Measurements from ENCODE around the gene CPSF6.

DNA sequence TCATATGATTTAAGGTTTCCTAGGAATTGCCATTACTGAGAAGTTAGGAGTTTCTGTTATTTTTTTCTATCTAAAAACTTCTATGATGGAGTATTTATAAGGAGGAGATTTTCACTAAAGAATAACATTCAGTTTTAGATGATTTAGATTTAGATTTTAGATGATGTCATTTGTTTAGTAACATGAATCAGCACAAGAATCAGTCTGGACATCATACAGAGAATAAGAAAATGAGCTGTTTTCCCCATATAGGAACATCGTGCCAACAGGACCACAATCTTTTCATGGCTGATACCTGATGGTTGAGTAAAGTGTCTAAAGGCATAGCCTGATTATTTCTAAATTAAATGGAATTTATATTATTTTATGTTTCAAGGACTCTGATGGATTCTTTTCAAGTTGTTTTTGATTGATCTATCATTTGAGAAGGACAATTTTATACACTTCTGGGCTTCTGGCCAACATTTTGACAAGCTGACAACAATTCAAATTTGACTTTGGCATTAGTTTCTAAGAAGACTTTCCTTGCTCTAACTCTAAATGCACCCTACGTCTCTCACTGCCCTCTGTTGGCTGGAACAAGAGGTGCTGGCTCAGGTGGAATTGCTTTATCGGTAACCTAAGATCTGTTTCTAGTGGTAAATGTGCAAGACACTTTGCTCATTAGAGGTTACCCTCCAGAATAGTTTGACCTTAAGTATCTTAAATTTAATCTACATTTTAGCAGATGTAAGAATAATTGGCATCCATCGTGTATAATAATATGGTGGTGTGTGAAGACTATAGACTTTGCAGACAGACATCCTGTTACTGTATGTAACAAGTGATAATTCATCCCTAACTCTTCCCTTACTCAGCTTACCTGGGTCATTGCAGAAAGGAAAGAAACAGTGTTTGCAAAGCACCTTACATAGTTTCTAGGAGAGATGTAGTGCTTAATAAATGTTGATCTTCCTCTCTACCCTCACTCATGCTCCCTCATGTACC lies 42.8 kb upstream of the CPSF6 start:
- TF ChIP-seq, protein P1, sequence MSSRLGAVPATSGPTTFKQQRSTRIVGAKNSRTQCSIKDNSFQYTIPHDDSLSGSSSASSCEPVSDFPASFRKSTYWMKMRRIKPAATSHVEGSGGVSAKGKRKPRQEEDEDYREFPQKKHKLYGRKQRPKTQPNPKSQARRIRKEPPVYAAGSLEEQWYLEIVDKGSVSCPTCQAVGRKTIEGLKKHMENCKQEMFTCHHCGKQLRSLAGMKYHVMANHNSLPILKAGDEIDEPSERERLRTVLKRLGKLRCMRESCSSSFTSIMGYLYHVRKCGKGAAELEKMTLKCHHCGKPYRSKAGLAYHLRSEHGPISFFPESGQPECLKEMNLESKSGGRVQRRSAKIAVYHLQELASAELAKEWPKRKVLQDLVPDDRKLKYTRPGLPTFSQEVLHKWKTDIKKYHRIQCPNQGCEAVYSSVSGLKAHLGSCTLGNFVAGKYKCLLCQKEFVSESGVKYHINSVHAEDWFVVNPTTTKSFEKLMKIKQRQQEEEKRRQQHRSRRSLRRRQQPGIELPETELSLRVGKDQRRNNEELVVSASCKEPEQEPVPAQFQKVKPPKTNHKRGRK (CRISPR knock-in tag; IDR thresholded peaks at IDR 0.05; ENCODE audit: borderline replicate concordance): no peak
- TF ChIP-seq FOXJ3 (CRISPR knock-in tag; IDR thresholded peaks at IDR 0.05; ENCODE audit: borderline replicate concordance): no peak
- TF ChIP-seq JUN (CRISPR knock-in tag; IDR thresholded peaks at IDR 0.05): no peak
- no peak for TF ChIP-seq ZNF232 (CRISPR knock-in tag; IDR thresholded peaks at IDR 0.05)
- no peak for TF ChIP-seq ZNF416 (CRISPR knock-in tag; IDR thresholded peaks at IDR 0.05)
- TF ChIP-seq, protein P2, sequence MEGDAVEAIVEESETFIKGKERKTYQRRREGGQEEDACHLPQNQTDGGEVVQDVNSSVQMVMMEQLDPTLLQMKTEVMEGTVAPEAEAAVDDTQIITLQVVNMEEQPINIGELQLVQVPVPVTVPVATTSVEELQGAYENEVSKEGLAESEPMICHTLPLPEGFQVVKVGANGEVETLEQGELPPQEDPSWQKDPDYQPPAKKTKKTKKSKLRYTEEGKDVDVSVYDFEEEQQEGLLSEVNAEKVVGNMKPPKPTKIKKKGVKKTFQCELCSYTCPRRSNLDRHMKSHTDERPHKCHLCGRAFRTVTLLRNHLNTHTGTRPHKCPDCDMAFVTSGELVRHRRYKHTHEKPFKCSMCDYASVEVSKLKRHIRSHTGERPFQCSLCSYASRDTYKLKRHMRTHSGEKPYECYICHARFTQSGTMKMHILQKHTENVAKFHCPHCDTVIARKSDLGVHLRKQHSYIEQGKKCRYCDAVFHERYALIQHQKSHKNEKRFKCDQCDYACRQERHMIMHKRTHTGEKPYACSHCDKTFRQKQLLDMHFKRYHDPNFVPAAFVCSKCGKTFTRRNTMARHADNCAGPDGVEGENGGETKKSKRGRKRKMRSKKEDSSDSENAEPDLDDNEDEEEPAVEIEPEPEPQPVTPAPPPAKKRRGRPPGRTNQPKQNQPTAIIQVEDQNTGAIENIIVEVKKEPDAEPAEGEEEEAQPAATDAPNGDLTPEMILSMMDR (IDR thresholded peaks at IDR 0.05): no peak
- TF ChIP-seq RELA (CRISPR knock-in tag; IDR thresholded peaks at IDR 0.05; ENCODE audit: borderline replicate concordance): no peak
- no peak for TF ChIP-seq ZNF138 (CRISPR knock-in tag; conservative IDR thresholded peaks at IDR 0.05)
